ENCODE results near the gene CDH4.

DNA sequence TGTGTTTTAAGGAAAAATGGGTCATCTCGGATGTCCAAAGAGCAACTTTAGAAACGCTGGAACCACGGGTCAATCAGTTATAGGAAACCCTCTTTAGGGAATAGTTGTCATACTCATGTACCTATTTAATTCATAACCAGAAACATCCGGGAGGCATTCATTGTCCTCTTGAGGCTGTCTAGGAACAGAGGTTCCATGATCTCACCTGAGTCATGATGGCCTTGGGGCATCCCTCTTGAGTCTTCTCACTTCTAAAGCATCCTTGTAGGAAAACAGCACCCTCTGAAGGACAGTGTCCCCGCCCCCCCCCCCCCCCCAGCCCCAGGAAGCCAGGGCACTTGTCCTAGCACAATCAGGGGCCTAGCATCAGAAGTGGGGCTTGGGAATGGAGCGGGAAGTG is 46.3 kb upstream of the CDH4 start:
- TF ChIP-seq, protein P1, sequence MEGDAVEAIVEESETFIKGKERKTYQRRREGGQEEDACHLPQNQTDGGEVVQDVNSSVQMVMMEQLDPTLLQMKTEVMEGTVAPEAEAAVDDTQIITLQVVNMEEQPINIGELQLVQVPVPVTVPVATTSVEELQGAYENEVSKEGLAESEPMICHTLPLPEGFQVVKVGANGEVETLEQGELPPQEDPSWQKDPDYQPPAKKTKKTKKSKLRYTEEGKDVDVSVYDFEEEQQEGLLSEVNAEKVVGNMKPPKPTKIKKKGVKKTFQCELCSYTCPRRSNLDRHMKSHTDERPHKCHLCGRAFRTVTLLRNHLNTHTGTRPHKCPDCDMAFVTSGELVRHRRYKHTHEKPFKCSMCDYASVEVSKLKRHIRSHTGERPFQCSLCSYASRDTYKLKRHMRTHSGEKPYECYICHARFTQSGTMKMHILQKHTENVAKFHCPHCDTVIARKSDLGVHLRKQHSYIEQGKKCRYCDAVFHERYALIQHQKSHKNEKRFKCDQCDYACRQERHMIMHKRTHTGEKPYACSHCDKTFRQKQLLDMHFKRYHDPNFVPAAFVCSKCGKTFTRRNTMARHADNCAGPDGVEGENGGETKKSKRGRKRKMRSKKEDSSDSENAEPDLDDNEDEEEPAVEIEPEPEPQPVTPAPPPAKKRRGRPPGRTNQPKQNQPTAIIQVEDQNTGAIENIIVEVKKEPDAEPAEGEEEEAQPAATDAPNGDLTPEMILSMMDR (IDR thresholded peaks at IDR 0.05; ENCODE audit: insufficient read depth, low read length): no peak
- no peak for TF ChIP-seq POLR2AphosphoS5 (IDR thresholded peaks at IDR 0.05; ENCODE audit: low read depth)
